Peyer's patch (tissue), 4 donors: ENCODE results near the gene GOLT1A.

Experiments used
- CTCF ChIP-seq, 6 experiments: fragments of 450-650 bp in 4 of 6; fragments of 200-600 bp in 2 of 6; sonication (generic) in 1 of 6; IDR thresholded peaks; one replicate each; pipeline ENCODE4 v1.5.1; 2017 to 2019; ENCODE audit warnings: antibody characterized with exemption in 6 of 6, mild to moderate bottlenecking in 3 of 6, moderate library complexity in 1 of 6
- POLR2A ChIP-seq, 2 donors: fragments of 450-650 bp; IDR thresholded peaks; one replicate each; pipeline ENCODE4 v1.5.1; 2017; ENCODE audit warnings: antibody characterized with exemption in 2 of 2, mild to moderate bottlenecking in 2 of 2, moderate library complexity in 2 of 2

- no peak for TF ChIP-seq CTCF (IDR thresholded peaks at IDR 0.05)
- TF ChIP-seq POLR2A (IDR thresholded peaks at IDR 0.05): no peak
These were observed 64.7 kb downstream of the GOLT1A start for GRCh38 chr1:204149107-204149506.
